NCI-H460 (cell line): Measurements from ENCODE around the gene FNDC3B. TPM values are rescaled to one million over a fixed set of nuclear protein-coding genes. Genes with fewer than 3 reads are reported as not detected.

ENCODE experiments used
- DNase-seq: peaks from one replicate; pipeline ENCODE4 v3.0.0-alpha.2; 2016; ENCODE audit warnings: low read depth; ENCODE audit errors: extremely low read depth
- total RNA-seq: library from RNA; depleted of rRNA; stranded (reverse); fragments of >200 nt; shearing (Covaris generic); gene quantifications from 2 replicates; pipeline ENCODE4 v1.2.3, GENCODE V29; 2014

FNDC3B gene
- total RNA-seq, 1 experiment from 2014 or later = 51.4 TPM

GRCh38 chr3:172111163-172111562, 71.8 kb downstream of the FNDC3B start:
- DNase-seq = no peak

GRCh38 chr3:172112078-172112733, 72.8 kb downstream of the FNDC3B start:
- no peak for DNase-seq

GRCh38 chr3:172112734-172113120, 73.3 kb downstream of the FNDC3B start:
- DNase-seq = no peak

- DNase-seq = no peak
Measured at GRCh38 chr3:172113710-172114109, 74.3 kb downstream of the FNDC3B start.

- DNase-seq = no peak
Measured at GRCh38 chr3:172115059-172115458, 75.7 kb downstream of the FNDC3B start.

GRCh38 chr3:172115787-172116186, 76.4 kb downstream of the FNDC3B start:
- no peak for DNase-seq

GRCh38 chr3:172118019-172118418, 78.6 kb downstream of the FNDC3B start:
- DNase-seq = no peak

- no peak for DNase-seq
Measured at GRCh38 chr3:172119266-172119969, 80.0 kb downstream of the FNDC3B start.

GRCh38 chr3:172120912-172121311, 81.5 kb downstream of the FNDC3B start:
- no peak for DNase-seq

- DNase-seq = no peak
Measured at GRCh38 chr3:172121981-172122380, 82.6 kb downstream of the FNDC3B start.

GRCh38 chr3:172124271-172124670, 84.9 kb downstream of the FNDC3B start:
- no peak for DNase-seq

- DNase-seq = no peak
Measured at GRCh38 chr3:172125053-172125452, 85.7 kb downstream of the FNDC3B start.

- DNase-seq = no peak
Measured at GRCh38 chr3:172125963-172126457, 86.6 kb downstream of the FNDC3B start.

GRCh38 chr3:172126741-172127140, 87.4 kb downstream of the FNDC3B start:
- no peak for DNase-seq

- no peak for DNase-seq
Measured at GRCh38 chr3:172127141-172127540, 87.8 kb downstream of the FNDC3B start.

- no peak for DNase-seq
Measured at GRCh38 chr3:172127929-172128580, 88.7 kb downstream of the FNDC3B start.

- no peak for DNase-seq
Measured at GRCh38 chr3:172128858-172129257, 89.5 kb downstream of the FNDC3B start.

GRCh38 chr3:172129498-172129849, 90.1 kb downstream of the FNDC3B start:
- no peak for DNase-seq

- DNase-seq = peak; percentile 93
Measured at GRCh38 chr3:172129850-172130716, 90.7 kb downstream of the FNDC3B start.

- no peak for DNase-seq
Measured at GRCh38 chr3:172130717-172131050, 91.3 kb downstream of the FNDC3B start.

- no peak for DNase-seq
Measured at GRCh38 chr3:172131746-172132145, 92.4 kb downstream of the FNDC3B start.
